GM04503 (cell line): ENCODE data around the gene MUC21.
A peak's percentile ranks its signal among the peaks of the same experiment; 100 is the strongest.
"Not testable (repeated sequence)": the region's sequence is repeated elsewhere in the genome, so short reads cannot be mapped to it uniquely, and the experiment has no call there.

ENCODE experiments used
- DNase-seq: peaks from one replicate; pipeline ENCODE4 v3.0.0-alpha.2; 2012; ENCODE audit warnings: low read depth

The MUC21 gene

GRCh38 chr6:30969171-30969570 is 14.3 kb upstream of the MUC21 start:
- DNase-seq: not testable (repeated sequence)

DNA sequence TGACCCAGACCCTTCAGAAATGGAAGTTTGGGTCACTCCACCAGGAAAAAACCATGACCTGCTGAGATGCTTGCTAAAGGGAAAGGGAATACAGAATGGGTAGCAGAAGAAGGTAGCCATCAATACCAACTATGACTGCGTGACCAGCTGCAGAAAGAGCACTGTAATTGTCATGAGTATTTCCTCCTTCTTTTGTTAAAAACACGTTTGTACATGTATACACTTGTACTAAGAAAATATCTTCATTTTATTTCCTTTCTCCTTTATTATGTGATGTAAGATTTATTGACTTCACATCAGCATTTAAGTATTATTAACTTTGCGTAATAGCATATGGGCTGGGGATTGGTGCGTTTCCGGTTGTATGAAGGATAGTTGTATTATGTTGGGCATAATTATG is 12.6 kb upstream of the MUC21 start:
- DNase-seq: no peak

- DNase-seq: no peak
Observed at GRCh38 chr6:30972816-30973215, 10.7 kb upstream of the MUC21 start.

DNA sequence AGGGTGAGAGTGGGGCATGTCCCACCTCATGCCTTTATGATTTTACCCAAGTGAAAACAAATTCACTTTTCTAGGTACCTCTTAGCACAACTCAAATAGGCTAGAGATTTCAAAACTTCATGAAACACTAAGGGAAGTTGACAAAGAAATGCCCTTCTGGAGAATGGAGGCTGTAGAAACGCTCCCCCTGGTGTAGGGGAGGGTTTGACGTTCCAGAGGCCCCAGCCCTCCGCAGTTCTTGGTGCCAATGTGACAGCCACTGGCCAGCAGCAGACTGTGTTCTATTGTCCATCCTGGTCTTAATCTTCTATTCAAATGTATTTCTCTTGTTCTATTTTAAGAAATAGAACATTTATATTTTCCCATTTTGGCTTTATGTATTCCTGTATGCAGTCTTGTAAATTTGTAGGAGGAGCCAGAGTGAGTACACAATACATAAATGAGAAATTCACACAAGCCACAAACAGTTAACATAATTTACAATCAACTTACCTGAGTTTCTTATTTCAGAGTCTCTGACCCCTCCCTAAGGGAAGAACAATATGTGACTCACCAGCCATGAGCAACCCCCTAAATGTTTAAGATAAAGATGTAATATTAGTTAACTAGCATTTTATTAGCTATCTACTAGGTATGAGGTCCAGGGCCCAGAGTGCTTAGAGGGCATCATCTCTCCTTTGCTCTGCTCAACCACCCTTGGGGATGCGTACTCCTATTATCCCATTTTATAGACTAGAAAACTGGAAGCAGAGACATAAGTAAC is 8.8 kb upstream of the MUC21 start:
- DNase-seq: no peak

DNA sequence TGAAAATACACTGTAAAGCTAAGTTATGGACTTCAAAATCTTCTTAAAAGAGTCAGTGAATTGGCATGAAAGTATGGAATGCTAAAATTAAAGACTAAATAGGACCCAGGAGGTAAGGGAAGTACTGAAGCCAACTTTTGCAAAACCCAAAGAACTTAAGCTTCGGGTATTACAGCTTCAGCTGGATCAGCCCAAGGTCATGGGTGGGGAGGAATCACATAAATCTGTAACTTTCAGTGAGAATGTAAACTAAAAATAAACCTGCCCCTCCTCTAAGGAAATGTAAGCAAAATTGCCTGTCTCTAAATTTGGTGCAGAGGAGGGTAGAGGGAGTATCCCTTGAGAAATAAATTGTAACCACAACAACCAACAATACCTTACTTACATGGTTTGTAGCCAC is 4.4 kb upstream of the MUC21 start:
- no peak for DNase-seq

DNA sequence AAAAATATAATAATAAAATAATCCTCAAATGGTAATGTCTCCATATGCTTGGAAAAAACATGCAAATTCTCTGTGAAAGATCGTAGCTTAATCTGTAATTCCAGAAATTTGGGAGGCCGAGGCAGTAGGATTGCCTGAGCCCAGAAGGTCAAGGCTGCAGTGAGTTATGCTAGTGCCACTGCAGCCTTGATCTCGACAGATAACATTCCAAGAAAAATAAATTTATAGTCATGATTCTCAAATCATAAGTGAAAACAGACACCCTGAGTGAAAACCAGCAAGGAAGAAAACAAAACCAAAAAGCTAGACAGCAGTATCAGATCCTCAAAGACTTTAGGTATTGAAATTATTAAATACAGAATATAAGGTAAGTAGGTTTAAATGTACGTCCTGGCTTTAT is 3.8 kb upstream of the MUC21 start:
- no peak for DNase-seq

DNA sequence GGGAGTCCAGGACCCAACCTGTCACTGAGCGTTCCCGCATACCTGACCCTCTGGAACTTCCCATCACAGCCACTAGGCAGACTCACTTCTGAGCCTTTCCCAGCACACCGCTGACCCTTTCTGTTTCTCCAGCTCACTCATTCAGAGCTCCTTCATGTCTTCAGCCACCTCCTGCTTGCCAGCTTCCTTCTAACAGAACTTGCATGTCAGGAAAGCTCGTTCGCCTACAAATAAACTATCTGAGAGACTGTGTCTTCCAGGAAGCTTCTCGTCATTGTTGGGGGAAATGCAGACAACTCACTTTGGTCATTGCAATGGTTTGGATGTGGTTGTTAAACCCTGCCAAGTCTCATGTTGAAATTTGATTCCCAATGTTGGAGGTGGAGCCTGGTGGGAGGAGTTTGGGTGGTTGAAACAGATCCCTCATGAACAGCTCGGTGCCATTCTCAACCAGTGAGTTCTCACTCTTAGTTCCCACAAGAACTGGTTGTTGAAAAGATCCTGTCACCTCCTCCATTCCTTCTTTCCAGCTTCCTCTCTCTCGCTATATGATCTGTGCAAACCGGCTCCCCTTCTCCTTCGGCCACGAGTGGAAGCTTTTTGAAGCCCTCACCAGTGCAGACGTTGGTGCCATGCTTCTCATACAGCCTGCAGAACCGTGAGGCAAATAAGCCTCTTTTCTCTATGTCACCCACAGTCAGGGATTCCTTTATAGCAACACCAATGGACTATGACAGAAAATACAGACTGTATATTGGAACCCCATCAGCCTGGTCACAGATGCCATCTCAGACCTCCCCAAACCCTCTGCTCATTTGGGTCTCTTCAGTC is 1.4 kb upstream of the MUC21 start:
- DNase-seq: peak; percentile 48

- no peak for DNase-seq
Observed at GRCh38 chr6:30985490-30985889, 2.0 kb downstream of the MUC21 start.

- no peak for DNase-seq
Observed at GRCh38 chr6:30987304-30987703, 3.8 kb downstream of the MUC21 start.

GRCh38 chr6:30988209-30988825 is 4.8 kb downstream of the MUC21 start:
- no peak for DNase-seq

DNA sequence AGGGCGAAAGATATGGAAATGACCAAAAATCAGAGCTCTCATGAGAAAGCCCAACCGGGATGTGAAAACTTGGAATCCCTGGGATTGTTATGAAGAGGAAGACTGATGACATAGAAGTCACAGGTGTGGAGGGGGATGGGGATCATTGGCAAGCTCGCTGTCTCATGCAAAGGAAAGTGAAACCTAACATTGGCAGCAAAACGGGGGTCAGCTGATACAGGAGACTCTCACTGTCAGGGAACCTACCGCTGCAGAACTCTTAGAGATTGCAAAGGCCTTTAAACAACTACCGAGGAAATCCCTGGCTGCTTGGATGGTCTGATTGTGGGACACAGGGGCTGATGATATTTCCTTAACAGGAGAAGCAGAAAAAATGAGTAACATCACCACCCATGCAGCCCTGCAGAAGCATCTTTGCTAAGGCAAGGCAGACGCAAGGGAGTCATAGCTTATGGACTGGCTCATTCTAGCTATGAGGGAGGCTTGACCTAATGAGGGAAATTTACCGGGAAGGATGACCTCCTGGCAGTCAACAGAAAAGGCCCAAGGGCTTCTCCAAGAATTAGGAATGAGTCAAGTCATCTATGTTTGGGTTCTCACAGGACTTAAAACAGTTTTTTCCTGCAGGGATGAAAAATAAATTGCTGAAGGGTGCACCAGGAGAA is 7.0 kb downstream of the MUC21 start:
- DNase-seq: no peak

GRCh38 chr6:30991891-30992290 is 8.4 kb downstream of the MUC21 start:
- DNase-seq: no peak

- no peak for DNase-seq
Observed at GRCh38 chr6:30997301-30997700, 13.8 kb downstream of the MUC21 start.

DNA sequence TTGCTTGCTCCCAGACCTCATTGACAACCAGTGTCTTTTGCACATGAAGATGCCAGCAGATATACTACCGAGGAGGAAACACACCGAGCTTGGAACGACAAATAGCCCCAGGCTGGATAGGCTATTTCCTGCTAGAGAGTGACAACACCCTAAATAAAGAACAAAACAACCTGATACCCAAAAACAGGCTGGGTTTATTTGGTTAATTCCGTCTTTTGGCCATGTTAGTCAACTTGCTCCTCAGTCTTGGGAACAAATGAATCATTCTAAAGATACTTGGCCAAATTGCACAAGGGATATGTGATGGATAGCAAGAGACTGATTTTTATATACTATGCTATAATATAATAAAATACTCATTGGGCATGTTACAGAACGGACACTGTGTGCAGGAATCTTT is 15.3 kb downstream of the MUC21 start:
- DNase-seq: no peak

GRCh38 chr6:31000067-31000860 is 16.7 kb downstream of the MUC21 start:
- not testable (repeated sequence) for DNase-seq

DNA sequence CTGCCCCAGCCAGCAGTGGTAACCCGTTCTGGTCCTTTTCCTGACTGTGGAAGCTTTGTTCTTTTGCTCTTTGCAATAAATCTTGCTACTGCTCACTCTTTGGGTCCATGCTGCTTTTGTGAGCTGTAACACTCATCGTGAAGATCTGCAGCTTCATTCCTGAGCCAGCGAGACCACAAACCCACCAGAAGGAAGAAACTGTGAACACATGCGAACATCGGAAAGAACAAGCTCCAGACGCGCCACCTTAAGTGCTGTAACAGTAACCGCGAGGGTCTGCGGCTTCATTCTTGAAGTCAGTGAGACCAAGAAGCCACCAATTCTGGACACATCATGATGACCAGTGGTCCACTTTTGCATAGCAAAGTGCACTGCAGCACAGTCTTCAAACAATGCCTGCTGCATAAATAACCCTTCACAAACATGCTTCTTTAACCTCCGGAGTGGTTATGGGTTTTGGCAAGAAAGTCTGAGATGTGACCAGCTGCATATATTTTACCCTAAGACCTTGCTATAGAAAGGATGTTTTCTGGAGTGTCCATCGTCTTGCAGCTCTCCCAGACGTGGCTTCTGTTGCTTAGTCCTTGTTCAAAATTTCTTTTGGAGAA is 17.9 kb downstream of the MUC21 start:
- no peak for DNase-seq

GRCh38 chr6:31002471-31002870 is 19.0 kb downstream of the MUC21 start:
- DNase-seq: no peak

DNA sequence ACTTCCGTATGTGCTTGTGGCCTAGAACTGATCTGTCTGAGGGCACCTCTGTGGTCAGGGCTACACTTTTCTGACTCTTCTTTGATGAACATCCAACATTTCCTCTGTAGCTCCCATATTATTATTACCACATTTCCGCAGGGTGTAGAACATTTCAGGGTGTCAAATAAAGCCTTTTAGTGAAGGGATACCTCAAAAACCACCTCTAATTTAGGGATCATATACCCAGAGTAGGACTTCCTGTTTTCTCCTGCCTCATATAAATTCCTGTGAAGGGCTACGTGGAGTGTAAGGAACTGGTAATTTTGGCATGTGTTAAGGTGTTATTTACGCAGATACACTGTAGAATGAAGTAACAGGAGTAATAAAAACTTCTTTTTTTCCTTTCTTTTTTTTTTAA is 21.3 kb downstream of the MUC21 start:
- DNase-seq: no peak

GRCh38 chr6:31005249-31006020 is 21.9 kb downstream of the MUC21 start:
- DNase-seq: no peak

DNA sequence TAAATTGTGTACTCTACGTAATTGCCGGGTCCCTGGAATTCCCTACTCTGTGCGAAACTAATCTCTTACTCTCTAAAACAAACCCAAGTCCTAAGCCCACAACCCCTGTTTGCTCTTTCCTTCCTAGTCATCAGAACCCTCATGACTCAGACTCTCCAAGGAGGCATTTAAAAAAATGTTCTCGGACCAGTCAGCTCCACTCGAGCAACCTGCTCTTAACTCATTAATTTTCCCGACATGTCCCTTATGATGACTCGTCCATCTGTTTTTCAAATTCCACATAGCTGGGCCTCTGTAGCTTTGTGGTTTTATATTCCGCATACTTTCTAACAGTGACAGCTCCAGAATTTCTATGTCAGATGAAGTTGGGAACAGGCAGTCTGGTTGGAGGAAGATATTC is 24.2 kb downstream of the MUC21 start:
- peak; percentile 53 for DNase-seq
